ENCODE data around the gene PIGW. TPM values are rescaled to one million over a fixed set of nuclear protein-coding genes. Genes with fewer than 3 reads are reported as not detected.

PIGW gene
- total and polyA plus RNA-seq, 10 of the 15 experiments (the other 5 are each of a cell fraction or from before 2014, with no cell fraction given): 6.0 to 31.5 (median 13.8) TPM

GRCh38 chr17:36485027-36485426 lies 49.8 kb upstream of the PIGW start (continued):
- TF ChIP-seq, protein P1, sequence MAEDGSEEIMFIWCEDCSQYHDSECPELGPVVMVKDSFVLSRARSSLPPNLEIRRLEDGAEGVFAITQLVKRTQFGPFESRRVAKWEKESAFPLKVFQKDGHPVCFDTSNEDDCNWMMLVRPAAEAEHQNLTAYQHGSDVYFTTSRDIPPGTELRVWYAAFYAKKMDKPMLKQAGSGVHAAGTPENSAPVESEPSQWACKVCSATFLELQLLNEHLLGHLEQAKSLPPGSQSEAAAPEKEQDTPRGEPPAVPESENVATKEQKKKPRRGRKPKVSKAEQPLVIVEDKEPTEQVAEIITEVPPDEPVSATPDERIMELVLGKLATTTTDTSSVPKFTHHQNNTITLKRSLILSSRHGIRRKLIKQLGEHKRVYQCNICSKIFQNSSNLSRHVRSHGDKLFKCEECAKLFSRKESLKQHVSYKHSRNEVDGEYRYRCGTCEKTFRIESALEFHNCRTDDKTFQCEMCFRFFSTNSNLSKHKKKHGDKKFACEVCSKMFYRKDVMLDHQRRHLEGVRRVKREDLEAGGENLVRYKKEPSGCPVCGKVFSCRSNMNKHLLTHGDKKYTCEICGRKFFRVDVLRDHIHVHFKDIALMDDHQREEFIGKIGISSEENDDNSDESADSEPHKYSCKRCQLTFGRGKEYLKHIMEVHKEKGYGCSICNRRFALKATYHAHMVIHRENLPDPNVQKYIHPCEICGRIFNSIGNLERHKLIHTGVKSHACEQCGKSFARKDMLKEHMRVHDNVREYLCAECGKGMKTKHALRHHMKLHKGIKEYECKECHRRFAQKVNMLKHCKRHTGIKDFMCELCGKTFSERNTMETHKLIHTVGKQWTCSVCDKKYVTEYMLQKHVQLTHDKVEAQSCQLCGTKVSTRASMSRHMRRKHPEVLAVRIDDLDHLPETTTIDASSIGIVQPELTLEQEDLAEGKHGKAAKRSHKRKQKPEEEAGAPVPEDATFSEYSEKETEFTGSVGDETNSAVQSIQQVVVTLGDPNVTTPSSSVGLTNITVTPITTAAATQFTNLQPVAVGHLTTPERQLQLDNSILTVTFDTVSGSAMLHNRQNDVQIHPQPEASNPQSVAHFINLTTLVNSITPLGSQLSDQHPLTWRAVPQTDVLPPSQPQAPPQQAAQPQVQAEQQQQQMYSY (CRISPR knock-in tag; IDR thresholded peaks at IDR 0.05): no peak
- TF ChIP-seq ATF7 (IDR thresholded peaks at IDR 0.05; ENCODE audit: low read depth) (no peak), NBN (IDR thresholded peaks at IDR 0.05) (no peak)

DNA sequence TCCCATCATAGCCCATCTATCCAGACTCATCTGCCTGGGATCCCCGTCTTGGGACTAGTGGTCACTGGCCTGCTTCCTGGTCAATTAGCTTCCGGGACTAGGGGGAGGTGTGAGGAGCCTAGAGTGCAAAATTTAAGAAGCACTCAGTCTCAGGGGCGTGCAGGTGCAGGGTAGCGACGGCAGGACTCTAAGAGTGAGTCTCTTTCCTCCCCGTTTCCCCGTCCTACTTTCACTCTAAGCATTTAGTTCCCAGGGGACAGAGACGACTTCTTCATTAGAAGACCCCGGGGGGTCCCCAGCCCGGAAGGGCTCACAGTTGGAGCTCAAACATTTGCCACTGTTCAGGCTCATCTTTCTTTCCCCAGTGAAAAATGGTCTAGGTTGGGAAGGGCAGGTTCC lies 49.0 kb upstream of the PIGW start:
- peaks cover 12% of the 10 kb centered on the region for H3K79me2 ChIP-seq (ENCODE audit: control insufficient read depth, insufficient read depth, low read length)
- peak overlapping the region; percentile 90 for H3K4me3 ChIP-seq
- WGBS (ENCODE audit: insufficient coverage, insufficient replicate concordance, low lambda C conversion rate, missing lambda C conversion rate): 2% methylated on average over 10 of the region's 10 CpGs
- TF ChIP-seq HDAC6 (IDR thresholded peaks at IDR 0.05; ENCODE audit: unreplicated experiment) (no peak), MEF2B (IDR thresholded peaks at IDR 0.05; ENCODE audit: partially characterized antibody, poor library complexity, severe bottlenecking) (peak; percentile 36), ASH2L (IDR thresholded peaks at IDR 0.05; ENCODE audit: borderline replicate concordance, low read depth) (no peak), TAF1 (IDR thresholded peaks at IDR 0.05; ENCODE audit: borderline replicate concordance, low read depth, low read length) (0 out of 2 replicates have a peak, but pooled peaks have one; percentile 29)
- TF ChIP-seq, protein P1 (CRISPR knock-in tag; IDR thresholded peaks at IDR 0.05): no peak
- H2AFZ ChIP-seq (ENCODE audit: control insufficient read depth, low read depth, low read length): peak overlapping the region; percentile 82
- ChIA-PET CTCF (interaction anchor here (0.8 to 2.6 kb wide), 12 partner anchors 48 to 677 kb away, joined by 3 to 18 read pairs (median 4); partner anchors contain the start of genes MYO19, PIGW and TAF15), POLR2A (interaction anchor here (0.5 to 1.8 kb wide), 10 partner anchors 48 to 682 kb away, joined by 3 to 6 read pairs (median 4); partner anchors contain the start of genes MRM1 and PIGW), SMC1A (ENCODE audit: uncharacterized antibody, unreplicated experiment) (interaction anchor here (0.6 to 2.3 kb wide), 7 partner anchors 25 to 538 kb away, joined by 3 to 12 read pairs (median 4); no protein-coding TSS in a partner anchor), RAD21 (ENCODE audit: unreplicated experiment) (interaction anchor here (0.9 to 2.6 kb wide), 6 partner anchors 49 to 677 kb away, joined by 3 to 19 read pairs (median 4); partner anchors contain the start of genes CCL3, MYO19, PIGW and TAF15)
- H3K9me3 ChIP-seq (replicated peaks; ENCODE audit: control insufficient read depth, insufficient read depth, low read length): no peaks in the 10 kb centered on the region
- peak overlapping the region; percentile 76 for H3K9ac ChIP-seq (ENCODE audit: control insufficient read depth, insufficient read depth, low read length)
- BruUV-seq (replicated peaks): TSS peak; percentile 96
- peaks cover 9% of the 10 kb centered on the region for H3K4me1 ChIP-seq (ENCODE audit: control insufficient read depth, insufficient read depth, low read length)
- FAIRE-seq (no peak), ATAC-seq (peak; percentile 51), DNase-seq (ENCODE audit: low read depth, low spot score) (no peak)
- intact Hi-C loops (cut with micrococcal nuclease; ENCODE audit: unreplicated experiment) (loop anchor here (2.0 to 10.0 kb wide), 2 partner anchors 49 to 341 kb away; partner anchors contain the start of genes MYO19 and PIGW), in situ Hi-C loops (cut with MboI) (loop anchor here (5.0 to 25.0 kb wide), 2 partner anchors 349 to 514 kb away; no protein-coding TSS in a partner anchor)
- H3K36me3 ChIP-seq (ENCODE audit: control insufficient read depth in 2 of 2, insufficient read depth in 2 of 2, low read length in 1 of 2): peaks cover 0 to 3% of the 10 kb centered on the region in 2 experiments; a peak in 1 of 4 replicates
- H3K4me2 ChIP-seq (ENCODE audit: control insufficient read depth, insufficient read depth): peak overlapping the region; percentile 91
- no peaks in the 10 kb centered on the region for H4K20me1 ChIP-seq (ENCODE audit: control insufficient read depth, insufficient read depth)
- H3K27ac ChIP-seq (ENCODE audit: control insufficient read depth, insufficient read depth): peak overlapping the region; percentile 71
- H3K27me3 ChIP-seq (replicated peaks in 1 of 2; ENCODE audit: control insufficient read depth in 2 of 2, insufficient read depth in 2 of 2, low read length in 1 of 2): peaks cover 0 to 4% of the 10 kb centered on the region in 2 experiments; a peak in 1 of 4 replicates
